ENCODE results near the gene PLXNA2.

PLXNA2 gene

DNA sequence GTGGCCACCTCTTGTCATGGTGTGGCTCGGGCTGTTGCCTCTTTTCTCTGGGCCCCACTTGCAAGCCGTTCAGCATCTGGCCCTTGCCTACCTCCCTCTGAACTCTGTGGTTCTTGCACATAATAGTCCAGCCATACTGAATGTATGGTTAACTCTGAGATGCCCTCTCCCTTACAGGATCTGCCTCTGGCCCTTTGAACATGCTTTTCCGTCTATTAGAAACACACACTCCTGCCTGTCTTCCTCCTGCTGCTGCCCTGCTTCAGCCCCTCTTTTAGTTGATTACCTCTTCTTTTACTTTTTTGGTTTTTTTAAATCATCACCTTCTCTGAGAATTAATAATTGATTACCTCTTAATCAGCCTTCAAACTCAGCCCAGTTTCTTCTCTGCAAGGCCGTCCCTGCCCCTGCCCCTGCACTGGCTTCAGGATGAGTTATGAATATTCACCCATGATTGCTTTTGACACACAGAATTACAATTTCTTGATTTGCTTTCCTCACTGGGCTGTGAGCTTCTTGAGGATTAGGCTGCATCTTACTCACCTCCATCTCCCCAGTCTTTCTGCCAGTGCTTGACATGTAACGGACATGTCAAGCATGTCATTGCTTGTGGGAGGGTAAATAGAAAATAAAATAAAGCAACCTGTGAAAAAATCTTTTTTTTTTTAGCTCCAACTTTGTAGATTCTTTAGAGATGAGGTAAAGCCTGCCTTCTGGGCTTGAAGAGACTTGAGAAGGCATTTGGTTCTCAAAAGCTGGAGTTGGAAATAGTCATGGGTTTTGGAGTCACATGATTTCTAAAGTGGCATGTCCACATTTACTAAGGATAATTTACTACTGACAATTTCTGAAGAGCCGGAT is 158.3 kb downstream of the PLXNA2 start:
- no peak for DNase-seq

DNA sequence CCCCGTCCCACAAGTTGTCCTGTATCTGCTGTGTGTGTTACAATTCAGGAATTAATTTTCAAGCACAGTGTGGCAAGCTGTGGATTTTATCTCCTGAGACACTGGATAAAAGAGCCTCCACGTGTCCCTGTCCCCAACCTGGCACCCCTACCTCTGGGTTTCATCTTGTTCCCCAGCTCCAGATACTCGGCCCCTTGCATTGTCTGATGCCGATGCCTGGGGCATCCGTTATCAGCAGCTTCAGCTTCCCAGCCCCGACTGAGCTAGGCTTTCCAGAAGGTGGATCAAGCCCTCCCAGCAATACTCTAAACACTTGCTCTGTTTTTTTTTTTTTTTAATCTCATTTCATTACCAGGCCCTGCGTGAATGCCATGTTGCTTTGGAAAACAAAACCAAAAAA is 159.4 kb downstream of the PLXNA2 start:
- no peak for DNase-seq

DNA sequence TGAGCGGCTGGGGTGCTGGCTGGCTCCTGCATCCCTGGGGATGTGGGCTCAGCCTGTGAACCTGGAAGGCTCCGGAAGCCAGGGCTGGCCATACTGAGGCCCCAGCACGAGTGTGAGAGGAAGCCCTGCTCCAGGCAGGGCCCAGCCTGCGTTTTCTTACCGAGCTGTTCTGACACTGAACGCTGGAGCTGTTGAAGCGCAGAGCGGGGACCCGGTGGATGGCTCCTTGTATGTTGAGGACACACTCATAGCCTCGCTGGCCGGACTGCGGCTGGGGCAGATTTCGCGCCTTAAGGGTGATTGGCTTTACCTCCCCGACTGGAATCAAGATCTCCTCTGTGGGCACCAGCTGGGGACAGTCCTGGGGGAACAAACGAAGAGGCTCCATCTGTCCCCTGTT is 160.0 kb downstream of the PLXNA2 start:
- DNase-seq = no peak

DNA sequence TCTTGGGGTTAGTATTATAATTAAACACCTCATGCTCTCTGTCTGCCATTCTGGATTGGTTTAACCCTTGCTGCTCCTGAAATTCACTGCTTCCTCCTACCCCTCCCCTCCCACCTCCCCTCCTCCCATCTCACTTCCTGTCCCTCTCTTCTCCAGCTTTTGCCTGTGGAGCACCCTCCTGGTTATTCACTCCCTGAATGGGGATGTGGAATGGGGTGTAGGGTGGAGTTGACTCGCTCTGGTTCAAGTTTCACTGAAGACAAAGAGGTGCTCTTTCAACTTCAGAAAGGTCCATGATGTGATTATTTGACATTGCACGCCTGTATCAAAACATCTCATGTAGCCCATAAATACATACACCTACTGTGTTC is 160.5 kb downstream of the PLXNA2 start:
- no peak for DNase-seq

DNA sequence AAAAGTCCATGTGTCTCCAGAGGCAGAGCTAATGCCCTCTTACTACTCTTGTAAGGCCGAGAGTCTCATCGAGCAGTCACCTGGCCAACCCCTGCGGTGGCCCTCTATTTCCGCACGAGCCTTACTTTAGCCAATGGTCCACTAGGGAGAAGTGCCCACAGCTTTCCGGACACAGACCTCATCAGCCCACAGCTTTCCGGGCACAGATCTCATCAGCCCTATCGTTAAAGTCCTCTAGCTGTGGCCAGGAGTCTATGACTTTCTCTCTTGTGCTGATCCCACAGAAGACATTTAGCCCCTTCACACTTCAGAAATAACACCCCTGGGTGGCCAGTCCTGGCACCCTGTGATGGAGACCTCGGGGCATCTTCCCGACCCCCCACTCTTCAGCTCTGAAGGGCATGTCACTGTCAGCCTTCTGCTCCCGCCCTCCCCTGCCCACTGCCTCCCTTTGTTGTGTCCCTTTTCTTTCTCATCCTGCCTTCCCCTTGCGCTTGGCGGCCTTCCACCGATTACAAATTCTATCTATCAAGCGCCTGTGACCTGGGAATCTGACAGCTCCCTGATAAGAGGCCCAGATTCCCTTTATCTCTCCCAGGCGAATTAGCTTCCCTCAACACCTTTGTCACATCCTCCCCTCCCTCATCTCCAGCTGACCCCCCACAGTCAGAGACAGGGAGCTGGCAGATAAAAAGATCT is 161.0 kb downstream of the PLXNA2 start:
- DNase-seq = no peak

- no peak for DNase-seq
Measured at GRCh38 chr1:208081972-208082371, 162.2 kb downstream of the PLXNA2 start.

- DNase-seq = no peak
Measured at GRCh38 chr1:208080396-208081286, 163.5 kb downstream of the PLXNA2 start.

GRCh38 chr1:208079161-208079560 is 165.0 kb downstream of the PLXNA2 start:
- DNase-seq = no peak

GRCh38 chr1:208078752-208079151 is 165.4 kb downstream of the PLXNA2 start:
- DNase-seq = no peak

DNA sequence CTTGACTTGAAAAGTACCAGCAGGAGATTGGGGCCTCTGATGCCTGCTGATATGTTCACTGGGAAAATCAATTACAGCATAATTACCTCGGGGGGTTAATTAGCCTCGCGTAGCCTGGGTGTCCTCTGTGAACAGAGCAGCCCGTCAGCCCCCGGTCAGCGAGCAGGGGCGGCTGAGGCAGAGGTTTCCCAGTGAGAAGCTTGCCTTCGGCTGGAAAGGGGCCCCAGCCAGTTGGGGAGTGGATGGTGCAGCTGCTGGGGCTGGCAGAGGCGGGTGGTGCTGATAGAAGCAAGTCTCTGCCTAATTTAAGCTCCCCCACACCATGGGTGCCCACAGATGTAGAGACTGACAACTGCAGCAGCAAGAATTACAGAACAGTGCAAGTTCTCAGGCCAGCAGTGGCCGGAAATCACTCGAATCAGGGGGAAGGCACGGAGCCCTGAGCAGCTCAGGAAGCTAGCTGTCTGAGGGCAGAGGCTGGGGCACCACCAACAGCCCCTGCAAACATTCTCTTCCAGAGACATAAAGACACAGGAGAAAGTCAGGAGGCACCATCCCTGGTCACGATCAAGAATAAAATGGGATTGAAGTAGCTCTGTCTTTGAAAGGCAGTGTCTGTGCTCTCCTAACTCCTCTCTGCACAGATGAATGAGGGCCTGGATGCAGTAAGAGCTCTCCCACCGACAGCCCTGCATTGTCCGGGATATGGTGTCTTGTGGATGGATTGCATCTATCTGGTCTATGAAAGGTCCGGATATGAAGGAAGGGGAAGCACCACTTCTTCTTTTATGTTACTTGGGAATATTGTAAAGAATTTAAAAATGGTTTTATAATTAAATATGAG is 166.7 kb downstream of the PLXNA2 start:
- no peak for DNase-seq

DNA sequence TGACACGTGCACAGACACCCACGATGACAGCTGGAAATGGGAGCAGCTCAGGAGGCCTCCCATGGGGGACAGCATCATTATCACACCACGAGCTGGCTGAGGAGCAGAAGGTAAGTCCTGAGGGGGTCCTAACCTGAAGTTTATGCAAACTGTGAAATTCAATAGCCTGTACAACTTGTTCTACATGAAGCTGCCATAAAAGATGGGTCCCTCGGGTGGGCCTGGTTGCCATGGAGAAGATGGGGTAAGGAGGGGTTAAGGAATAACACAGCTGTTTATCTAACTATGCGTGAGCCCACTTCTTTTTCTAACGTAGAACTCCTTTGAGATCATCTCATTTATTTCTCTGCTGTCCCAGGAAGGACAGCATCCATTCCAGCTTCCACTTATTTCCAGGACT is 169.8 kb downstream of the PLXNA2 start:
- DNase-seq = no peak

GRCh38 chr1:208071435-208072031 is 172.7 kb downstream of the PLXNA2 start:
- no peak for DNase-seq

DNA sequence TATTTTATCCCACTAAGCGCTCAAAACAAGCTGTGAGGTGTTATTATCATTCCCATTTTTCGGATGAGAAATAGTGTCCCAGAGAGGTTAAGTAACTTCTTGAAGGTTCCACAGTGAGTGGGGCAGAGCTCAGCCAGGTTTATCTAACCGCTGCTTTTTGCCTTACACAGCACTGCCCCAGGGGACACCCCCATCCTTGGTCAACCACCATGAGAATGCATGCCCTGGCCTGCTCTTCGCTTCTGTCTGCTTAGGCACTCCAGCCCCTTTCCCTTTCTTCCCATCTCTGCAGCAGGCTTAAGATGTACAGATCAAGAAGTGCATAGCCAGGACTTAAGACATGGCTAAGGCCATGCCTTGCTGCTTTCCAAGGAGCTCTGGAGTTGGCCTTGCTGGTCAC is 174.3 kb downstream of the PLXNA2 start:
- DNase-seq = no peak

DNA sequence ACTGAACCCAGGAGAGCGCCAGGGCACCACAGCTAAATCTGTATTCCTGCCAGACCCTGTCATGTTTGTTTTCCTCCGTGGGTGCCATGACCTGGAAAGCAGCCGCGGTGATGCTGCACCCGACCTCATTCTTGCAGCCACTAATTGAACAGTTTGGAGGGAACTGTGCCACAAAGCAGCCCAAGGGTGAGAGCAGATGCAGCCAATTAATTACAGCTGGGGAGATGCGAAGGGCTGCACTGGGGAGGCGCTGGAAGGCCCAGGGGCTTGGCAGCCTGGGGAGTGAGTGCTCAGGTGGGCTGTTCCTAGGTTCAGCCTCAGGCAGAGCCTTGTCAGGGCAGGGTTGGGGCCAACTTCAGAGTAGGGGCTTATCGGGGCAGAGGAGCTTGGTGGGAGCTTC is 174.9 kb downstream of the PLXNA2 start:
- no peak for DNase-seq

DNA sequence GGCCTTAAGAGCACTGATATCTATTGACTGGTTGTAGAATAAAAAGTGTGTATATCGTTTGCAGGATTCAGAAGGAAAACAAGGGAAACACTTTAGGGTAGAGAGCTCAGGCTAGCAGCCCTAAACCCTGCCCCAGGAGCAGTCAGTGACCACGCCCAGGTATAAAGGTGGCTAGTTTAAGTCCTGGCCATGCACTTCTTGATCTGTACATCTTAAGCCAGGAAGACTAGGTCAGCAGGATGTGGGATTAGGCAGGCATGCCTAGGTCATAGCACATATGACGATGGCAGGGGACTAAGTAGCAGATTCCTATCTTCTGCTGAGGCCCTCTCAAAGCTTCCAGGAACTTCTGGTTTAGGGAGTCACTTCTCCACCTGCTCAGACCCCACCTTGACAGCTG is 175.3 kb downstream of the PLXNA2 start:
- no peak for DNase-seq

DNA sequence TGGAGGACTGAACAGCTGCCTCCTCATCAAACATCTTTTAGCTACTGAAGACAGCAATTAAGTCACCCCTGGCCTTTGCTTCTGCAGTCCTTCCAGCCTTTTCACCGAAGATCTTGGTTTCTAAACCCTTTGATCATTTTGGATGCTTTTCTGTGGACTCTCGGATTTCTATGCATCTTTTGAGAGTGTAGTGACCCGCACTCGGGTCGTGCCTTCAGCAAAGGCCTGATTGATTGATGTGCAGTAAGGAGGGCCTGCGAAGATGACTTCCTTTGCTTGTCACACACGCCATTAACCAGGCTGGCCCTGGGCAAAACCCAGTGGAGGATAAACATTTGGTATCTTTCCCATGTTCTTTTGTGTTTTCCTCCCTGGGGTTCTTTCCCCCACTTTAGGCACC is 175.8 kb downstream of the PLXNA2 start:
- no peak for DNase-seq

GRCh38 chr1:208066583-208066982 is 177.6 kb downstream of the PLXNA2 start:
- no peak for DNase-seq

GRCh38 chr1:208065862-208066261 is 178.3 kb downstream of the PLXNA2 start:
- DNase-seq = no peak

- no peak for DNase-seq
Measured at GRCh38 chr1:208061632-208062031, 182.6 kb downstream of the PLXNA2 start.

DNA sequence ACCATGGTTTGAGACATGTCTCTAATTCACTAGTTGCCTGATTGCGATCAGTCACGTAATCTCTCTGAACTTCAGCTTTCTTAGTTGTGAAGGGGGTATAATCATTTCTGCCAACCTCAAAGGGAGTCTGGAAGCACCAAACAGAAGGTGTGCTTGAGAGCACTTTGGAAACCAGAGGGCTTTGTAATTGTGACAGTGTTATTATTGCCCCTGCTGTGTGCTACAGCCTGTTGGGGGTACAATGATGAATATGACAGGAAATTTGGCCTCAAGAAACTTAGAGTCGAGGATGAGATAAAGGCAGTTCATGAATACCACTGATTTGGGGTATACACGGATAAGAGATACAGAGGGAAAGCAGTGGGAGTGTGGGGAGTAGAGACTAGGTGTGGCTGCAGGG is 183.1 kb downstream of the PLXNA2 start:
- DNase-seq = no peak

GRCh38 chr1:208060215-208060869 is 183.8 kb downstream of the PLXNA2 start:
- DNase-seq = no peak

Data from DMS153 (cell line).